ENCODE data around the gene FADS3. TPM values are rescaled to one million over a fixed set of nuclear protein-coding genes. Genes with fewer than 3 reads are reported as not detected.
A peak's percentile ranks its signal among the peaks of the same experiment; 100 is the strongest.

FADS3 gene
- total RNA-seq, 1 experiment from 2014 or later: 65.8 TPM

DNA sequence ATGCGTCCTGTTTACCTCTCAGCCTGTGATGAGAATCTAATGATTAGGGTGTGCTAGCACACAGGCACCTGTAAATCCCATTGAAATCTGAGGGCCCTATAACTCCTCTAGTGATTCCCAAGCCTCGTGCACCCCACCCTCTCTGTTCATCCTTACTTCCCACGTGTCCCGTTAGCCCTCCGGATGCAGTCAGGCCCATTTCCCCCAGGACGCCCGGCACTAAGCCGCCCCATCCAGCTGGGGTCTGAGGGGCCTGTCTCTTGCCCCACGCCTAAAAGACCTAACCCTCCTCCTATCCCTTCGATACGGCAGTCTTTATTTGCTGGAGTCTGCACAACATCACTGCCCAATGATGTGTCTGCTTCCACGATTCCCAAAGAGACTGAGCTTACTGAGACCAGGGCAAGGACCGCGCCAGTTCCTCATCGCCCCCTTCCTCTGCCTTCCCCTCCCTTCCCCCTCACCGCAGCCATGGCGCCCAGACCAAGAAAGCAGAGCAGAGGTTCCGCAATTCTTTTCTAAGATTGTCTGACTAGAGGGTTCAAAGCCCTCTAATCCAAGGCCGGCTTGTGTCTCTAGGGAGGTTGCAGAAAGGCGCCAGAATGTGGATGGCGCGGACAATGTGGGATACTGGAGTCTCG, 64.3 kb downstream of the FADS3 start (continued):
- TF ChIP-seq, protein P1, sequence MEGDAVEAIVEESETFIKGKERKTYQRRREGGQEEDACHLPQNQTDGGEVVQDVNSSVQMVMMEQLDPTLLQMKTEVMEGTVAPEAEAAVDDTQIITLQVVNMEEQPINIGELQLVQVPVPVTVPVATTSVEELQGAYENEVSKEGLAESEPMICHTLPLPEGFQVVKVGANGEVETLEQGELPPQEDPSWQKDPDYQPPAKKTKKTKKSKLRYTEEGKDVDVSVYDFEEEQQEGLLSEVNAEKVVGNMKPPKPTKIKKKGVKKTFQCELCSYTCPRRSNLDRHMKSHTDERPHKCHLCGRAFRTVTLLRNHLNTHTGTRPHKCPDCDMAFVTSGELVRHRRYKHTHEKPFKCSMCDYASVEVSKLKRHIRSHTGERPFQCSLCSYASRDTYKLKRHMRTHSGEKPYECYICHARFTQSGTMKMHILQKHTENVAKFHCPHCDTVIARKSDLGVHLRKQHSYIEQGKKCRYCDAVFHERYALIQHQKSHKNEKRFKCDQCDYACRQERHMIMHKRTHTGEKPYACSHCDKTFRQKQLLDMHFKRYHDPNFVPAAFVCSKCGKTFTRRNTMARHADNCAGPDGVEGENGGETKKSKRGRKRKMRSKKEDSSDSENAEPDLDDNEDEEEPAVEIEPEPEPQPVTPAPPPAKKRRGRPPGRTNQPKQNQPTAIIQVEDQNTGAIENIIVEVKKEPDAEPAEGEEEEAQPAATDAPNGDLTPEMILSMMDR (IDR thresholded peaks at IDR 0.05 in 2 of 3, conservative IDR thresholded peaks at IDR 0.05 in 1 of 3; ENCODE audit: borderline replicate concordance in 1 of 3, insufficient read depth in 1 of 3, low read depth in 2 of 3, low read length in 2 of 3): no peak
- TF ChIP-seq POLR2AphosphoS5 (IDR thresholded peaks at IDR 0.05; ENCODE audit: low read depth, low read length) (no peak), POLR2A (IDR thresholded peaks at IDR 0.05; ENCODE audit: borderline replicate concordance, extremely low read depth, insufficient read depth, insufficient read length) (no peak), YY1 (IDR thresholded peaks at IDR 0.05; ENCODE audit: extremely low read depth, insufficient replicate concordance, low read depth, low read length) (no peak), SIN3A (IDR thresholded peaks at IDR 0.05; ENCODE audit: low read depth) (no peak), CBX3 (IDR thresholded peaks at IDR 0.05; ENCODE audit: low read depth) (no peak)
- TF ChIP-seq, protein P2, sequence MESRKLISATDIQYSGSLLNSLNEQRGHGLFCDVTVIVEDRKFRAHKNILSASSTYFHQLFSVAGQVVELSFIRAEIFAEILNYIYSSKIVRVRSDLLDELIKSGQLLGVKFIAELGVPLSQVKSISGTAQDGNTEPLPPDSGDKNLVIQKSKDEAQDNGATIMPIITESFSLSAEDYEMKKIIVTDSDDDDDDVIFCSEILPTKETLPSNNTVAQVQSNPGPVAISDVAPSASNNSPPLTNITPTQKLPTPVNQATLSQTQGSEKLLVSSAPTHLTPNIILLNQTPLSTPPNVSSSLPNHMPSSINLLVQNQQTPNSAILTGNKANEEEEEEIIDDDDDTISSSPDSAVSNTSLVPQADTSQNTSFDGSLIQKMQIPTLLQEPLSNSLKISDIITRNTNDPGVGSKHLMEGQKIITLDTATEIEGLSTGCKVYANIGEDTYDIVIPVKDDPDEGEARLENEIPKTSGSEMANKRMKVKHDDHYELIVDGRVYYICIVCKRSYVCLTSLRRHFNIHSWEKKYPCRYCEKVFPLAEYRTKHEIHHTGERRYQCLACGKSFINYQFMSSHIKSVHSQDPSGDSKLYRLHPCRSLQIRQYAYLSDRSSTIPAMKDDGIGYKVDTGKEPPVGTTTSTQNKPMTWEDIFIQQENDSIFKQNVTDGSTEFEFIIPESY (IDR thresholded peaks at IDR 0.05; ENCODE audit: extremely low read depth, insufficient replicate concordance, low read length): no peak
- TF ChIP-seq, protein P3, sequence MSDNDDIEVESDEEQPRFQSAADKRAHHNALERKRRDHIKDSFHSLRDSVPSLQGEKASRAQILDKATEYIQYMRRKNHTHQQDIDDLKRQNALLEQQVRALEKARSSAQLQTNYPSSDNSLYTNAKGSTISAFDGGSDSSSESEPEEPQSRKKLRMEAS (IDR thresholded peaks at IDR 0.05): no peak

Small RNAs within 50 kb of the gene (microRNA-seq; reads per million reads assigned to microRNA genes)
- 4.0 reads per million, percentile 4 among the genes with 10 or more reads in this experiment for gene MIR6746 (ENCODE audit: borderline number of aligned reads)

Other genes starting within 250 kb of the FADS3 start
- 2.7 TPM for gene DAGLA, start 211.2 kb downstream of the FADS3 start, total RNA-seq (2021; ENCODE audit: unreplicated experiment)
- gene MYRF, start 138.9 kb downstream of the FADS3 start, total RNA-seq (2021; ENCODE audit: unreplicated experiment): 52.3 TPM
- 160 TPM for gene TMEM258, start 98.9 kb downstream of the FADS3 start, total RNA-seq (2021; ENCODE audit: unreplicated experiment)
- 89.5 TPM for gene FEN1, start 98.6 kb downstream of the FADS3 start, total RNA-seq (2021; ENCODE audit: unreplicated experiment)
- 56.6 TPM for gene FADS1, start 74.5 kb downstream of the FADS3 start, total RNA-seq (2021; ENCODE audit: unreplicated experiment)
- 17.1 TPM for gene FADS2, start 63.2 kb downstream of the FADS3 start, total RNA-seq (2021; ENCODE audit: unreplicated experiment)
- gene RAB3IL1, start 26.0 kb upstream of the FADS3 start, total RNA-seq (2021; ENCODE audit: unreplicated experiment): 18.1 TPM
- gene BEST1, start 58.8 kb upstream of the FADS3 start, total RNA-seq (2021; ENCODE audit: unreplicated experiment): 2.3 TPM
- gene FTH1, start 76.1 kb upstream of the FADS3 start, total RNA-seq (2021; ENCODE audit: unreplicated experiment): 3,345 TPM
- gene INCENP, start 232.5 kb upstream of the FADS3 start, total RNA-seq (2021; ENCODE audit: unreplicated experiment): 118 TPM

All from HCT116 (cell line).